ENCODE measurements around the gene ZSCAN25.
"Not testable (repeated sequence)": the region's sequence is repeated elsewhere in the genome, so short reads cannot be mapped to it uniquely, and the experiment has no call there.

The ZSCAN25 gene

DNA sequence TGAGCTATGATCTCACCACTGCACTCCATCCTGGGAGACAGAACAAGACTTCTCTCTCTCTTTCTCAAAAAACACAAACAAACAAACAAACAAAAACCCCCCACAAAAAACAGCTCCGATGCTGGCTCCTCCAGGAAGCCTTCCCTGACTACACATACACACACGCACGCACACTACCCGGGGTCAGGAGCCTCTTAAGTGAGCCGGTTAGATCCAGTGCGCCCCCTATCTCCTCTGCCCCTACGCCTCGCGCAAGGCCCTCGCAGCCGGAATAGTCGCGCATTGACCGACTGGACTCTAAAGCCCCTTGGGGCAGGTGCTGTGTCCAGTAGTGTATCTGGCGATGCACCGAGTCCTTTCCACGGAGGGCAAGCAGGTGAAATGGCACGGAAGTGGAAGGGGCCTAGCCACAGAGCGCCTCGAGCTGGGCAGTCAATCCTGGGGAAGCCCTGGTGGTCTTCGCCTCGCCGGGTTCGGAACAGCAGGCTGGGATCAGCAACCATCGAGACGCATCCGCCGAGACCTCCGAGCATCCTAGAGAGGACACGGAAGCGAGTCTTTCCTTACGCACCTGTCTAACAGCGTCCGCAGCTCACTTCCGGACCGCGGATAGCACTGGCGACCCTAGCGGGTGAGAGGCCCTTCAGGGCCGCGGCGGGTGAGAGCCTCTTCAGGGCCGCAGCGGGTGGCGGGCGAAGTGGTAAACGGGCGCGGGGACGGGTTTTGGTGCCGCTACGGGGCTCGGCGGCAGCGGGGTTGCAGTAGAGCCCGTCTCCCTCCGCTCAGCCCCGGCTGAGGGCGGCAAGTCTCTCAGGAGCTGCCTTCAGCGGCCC is at the start of gene ZSCAN25:
TSS of gene ZSCAN25 (plus strand) at position 588 of the 833 bp plus-strand sequence. CDS start 2,661 bp downstream, outside the sequence.
- peak; percentile 91 for DNase-seq (ENCODE audit: low spot score)

DNA sequence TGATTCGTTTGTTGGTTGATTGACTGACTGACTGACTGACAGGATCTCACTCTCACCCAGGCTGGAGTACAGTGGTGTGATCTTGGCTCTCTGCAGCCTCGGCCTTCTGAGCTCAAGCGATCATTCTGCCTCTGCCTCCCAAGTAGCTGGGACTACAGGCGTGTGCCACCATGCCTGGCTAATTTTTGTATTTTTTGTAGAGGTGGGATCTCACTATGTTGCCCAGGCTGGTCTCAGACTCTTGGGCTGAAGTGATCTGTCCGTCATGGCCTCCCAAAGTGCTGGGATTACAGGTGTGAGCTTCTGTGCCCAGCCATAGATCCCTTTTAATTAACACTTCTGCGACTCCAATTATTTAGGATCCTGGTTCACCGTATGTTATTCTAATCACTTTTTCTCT is 48.0 kb upstream of the ZSCAN25 start:
- not testable (repeated sequence) for DNase-seq (ENCODE audit: low spot score)

GRCh38 chr7:99571768-99572167 is 45.0 kb upstream of the ZSCAN25 start:
- no peak for DNase-seq (ENCODE audit: low spot score)

DNA sequence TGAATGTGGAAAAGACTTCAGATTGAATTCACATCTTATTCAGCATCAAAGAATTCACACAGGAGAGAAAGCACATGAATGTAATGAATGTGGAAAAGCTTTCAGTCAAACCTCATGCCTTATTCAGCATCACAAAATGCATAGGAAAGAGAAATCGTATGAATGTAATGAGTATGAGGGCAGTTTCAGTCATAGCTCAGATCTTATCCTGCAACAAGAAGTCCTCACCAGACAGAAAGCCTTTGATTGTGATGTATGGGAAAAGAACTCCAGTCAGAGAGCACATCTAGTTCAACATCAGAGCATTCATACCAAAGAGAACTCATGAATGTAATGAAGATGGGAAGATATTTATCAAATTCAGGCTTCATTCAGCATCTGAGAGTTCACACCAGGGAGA is 43.5 kb upstream of the ZSCAN25 start:
- DNase-seq (ENCODE audit: low spot score), result no peak

DNA sequence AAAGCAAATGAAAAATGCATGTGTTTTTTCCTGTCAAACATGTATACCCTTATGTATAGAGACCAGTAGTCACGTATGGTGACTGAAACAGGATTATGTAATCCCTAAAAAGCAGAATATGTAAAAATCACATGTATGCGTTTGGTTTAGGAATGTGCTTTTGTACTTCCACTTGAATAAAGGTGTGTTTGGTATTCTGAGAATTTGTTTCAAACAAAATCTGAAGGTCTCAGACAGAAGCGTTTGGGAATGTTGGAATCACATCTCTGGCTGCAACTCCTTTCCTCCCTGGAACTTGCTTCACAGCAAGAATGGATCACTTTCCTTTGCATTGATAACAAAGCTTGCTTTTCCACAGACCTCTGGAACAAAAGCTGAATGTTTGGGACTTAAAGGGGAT is 40.5 kb upstream of the ZSCAN25 start:
- DNase-seq (ENCODE audit: low spot score), result no peak

- DNase-seq (ENCODE audit: low spot score), result no peak
Measured at GRCh38 chr7:99579281-99579955, 37.3 kb upstream of the ZSCAN25 start.

- DNase-seq (ENCODE audit: low spot score), result peak; percentile 57
Measured at GRCh38 chr7:99579956-99580777, 36.6 kb upstream of the ZSCAN25 start.

DNA sequence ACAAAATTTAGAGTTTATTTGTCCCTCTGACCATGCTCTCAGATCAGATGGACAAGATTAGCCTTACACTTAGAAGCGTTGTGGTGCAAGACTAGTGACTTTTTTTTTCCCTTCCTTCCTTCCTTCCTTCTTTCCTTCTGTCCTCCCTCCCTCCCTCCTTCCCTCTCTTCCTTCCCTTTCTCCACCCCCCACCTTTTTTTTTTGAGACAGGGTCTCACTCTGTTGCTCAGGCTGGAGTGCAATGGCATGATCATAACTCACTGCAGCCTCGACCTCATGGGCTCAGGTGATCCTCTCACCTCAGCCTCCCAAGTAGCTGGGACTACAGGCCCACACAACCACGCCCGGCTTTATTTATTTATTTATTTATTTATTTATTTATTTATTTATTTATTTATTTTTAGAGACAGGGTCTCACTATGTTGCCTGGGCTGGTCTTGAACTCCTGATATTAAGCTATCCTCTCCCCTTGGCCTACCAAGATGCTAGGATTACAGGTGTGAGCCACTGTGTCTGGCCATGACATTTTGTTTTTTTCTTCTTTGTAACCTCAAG is 35.9 kb upstream of the ZSCAN25 start:
- not testable (repeated sequence) for DNase-seq (ENCODE audit: low spot score)

DNA sequence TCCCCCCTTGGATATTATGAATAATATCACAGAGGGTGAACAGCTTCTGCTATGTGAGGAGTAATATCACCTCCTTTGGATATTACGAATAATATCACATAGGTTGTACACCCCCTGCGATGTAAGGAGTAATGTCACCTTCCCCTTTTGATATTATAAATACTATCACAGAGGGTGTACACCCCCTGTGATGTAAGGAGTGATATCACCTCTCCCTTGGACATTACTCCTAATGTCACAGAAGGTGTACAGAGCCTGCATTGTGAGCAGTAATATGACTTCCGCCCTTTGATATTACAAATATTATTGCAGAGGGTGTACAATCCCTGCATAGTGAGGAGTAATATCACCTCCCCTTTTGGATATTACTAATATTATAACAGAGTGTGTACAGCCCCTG is 27.9 kb upstream of the ZSCAN25 start:
- no peak for DNase-seq (ENCODE audit: low spot score)

GRCh38 chr7:99594948-99595745 is 21.6 kb upstream of the ZSCAN25 start:
- no peak for DNase-seq (ENCODE audit: low spot score)

DNA sequence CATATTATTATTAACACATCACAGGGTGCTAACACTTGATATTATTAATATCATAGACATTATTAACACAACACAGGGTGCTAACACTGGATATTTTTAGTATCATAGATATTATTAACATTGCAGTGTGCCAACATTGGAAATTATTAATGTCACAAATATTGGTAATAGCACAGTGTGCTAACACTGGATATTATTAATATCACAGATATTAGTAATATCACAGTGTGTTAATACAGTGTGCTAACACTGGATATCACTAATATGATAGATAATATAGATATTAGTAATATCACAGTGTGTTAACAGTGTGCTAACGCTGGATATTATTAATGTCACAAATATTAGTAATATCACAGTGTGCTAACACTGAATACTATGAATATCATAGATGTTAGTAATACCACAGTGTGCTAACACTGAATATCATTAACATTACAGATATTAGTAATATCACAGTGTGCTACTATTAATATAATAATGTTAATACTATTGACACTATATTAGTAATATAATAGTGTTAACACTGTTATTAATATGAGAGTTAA is 20.3 kb upstream of the ZSCAN25 start:
- no peak for DNase-seq (ENCODE audit: low spot score)

DNA sequence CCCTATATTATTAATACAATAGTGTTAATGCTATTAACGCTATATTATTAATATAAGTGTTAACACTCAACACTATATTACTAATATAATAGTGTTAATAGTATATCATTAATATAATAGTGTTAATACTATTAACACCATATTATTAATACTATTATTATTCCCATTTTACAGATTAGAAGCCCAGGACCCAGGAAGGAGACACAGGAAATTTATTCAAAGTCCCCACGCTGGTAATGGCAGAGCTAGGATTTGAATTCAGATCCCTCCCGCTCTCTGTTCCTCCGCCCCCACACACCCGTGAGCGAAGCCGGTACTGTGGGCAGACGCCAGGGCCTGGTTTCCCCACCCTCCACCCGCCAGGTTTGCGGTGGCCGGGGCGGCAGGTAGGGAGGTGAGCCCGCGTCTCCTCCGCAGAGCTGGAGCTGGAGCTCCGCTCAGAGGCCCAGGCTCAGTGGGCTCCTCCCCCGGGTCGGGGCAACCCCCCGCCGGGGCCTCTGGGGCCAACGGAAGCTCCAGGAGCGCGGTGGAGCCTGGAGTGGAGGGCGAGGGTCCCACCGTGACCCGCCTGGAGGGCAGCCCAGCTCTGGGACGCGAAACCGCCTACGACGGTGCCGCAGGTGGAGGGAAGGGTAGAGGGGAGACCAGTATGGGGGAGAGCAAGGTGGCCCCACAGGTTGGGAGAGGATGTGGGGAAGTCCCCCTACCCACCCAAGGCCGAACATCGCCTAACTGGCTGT is 18.8 kb upstream of the ZSCAN25 start, which contains the start of gene TMEM225B:
TSS of gene TMEM225B (plus strand) at position 506 of the 740 bp plus-strand sequence. CDS start 6,122 bp downstream, outside the sequence.
- no peak for DNase-seq (ENCODE audit: low spot score)

- DNase-seq (ENCODE audit: low spot score), result no peak
Measured at GRCh38 chr7:99599836-99600235, 16.9 kb upstream of the ZSCAN25 start.

DNA sequence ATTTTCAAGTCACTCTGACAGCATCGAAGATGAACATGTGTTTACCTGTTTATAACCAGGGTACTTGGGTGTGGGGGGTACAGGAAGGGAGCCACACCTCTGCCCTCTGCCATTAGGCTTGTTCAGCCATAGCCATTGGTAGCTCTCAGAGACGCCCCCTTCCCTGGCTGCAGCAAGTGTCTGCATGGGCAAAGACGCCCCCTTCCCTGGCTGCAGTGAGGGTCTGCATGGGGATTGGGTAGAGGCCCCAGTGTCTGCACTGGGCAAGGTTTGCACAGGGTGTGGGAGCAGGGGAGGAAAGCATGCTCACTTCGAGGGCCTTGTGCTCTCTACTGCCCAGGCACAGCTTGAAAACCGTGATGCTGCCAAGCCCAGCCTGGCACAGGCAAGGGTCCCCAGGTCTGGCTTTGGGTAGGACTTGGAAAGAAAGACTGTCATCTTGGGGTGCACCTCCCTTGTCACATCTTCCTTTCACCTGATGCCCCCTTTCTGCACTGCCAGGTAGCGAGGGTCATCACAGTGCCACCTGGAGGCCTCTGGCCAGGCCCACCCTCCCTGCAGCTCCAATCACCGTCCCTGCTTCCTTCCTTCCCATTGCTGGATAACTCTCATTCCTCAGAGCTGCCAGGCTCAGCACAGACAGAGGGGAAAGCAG is 15.0 kb upstream of the ZSCAN25 start:
- DNase-seq (ENCODE audit: low spot score), result no peak

DNA sequence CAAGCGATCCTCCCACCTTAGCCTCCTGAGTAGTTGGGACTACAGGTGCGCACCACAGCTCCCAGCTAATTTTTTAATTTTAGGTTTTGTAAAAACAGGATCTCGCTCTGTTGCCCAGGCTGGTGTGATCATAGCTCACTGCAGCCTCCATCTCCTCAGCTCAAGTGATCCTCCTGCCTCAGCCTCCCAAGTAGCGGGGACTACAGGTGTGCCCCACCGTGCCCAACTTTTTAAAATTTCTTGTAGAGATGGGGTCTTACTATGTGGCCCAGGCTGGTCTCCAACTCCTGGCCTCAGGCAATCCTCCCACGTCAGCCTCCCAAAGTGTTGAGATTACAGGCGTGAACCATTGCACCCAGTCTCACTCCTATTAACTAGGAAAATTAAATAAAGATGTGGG is 11.2 kb upstream of the ZSCAN25 start:
- no peak for DNase-seq (ENCODE audit: low spot score)

- no peak for DNase-seq (ENCODE audit: low spot score)
Measured at GRCh38 chr7:99606531-99606930, 10.2 kb upstream of the ZSCAN25 start.

GRCh38 chr7:99607548-99607947 is 9.2 kb upstream of the ZSCAN25 start:
- DNase-seq (ENCODE audit: low spot score), result no peak

DNA sequence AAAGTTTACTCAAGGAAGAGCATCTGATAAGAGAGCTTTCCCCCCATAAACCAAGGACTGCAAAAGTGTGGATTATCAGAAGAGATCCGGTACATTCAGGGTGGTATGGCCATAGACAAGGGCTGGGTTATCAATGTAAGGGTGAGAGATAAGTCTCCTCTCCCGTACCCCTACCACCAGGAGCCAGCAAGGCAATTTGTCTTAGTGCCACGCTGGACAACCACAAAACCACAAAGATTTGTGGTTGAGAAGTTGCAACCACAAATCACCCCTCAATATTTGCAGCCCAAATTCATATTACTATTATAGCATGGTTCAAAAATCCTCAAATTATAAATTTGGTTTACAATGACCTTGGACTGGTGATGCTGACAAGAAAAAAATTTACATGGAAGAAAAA is 2.3 kb upstream of the ZSCAN25 start:
- DNase-seq (ENCODE audit: low spot score), result no peak

GRCh38 chr7:99615989-99616358 is 772 bp upstream of the ZSCAN25 start:
- no peak for DNase-seq (ENCODE audit: low spot score)

Measured in CD4-positive, alpha-beta T cell treated with Interleukin-2 at 100 ng/mL for 4 hours (primary cell).